SK-N-SH treated with all-trans-retinoic acid at 6 μM for 48 hours (cell line): ENCODE data around the gene DOCK9.

Experiments
- ARNTL ChIP-seq: fragments of 450-650 bp; formaldehyde crosslinking; IDR thresholded peaks from 2 replicates; pipeline ENCODE4 v1.5.0; 2020; ENCODE audit warnings: low read depth, mild to moderate bottlenecking, moderate library complexity, borderline replicate concordance
- BACH2 ChIP-seq: fragments of 250-450 bp; sonication (Bioruptor Pico); IDR thresholded peaks from 2 replicates; pipeline ENCODE4 v1.9.0; 2021; ENCODE audit warnings: mild to moderate bottlenecking, borderline replicate concordance
- CSDC2 ChIP-seq: fragments of 250-450 bp; sonication (Bioruptor Pico); IDR thresholded peaks from 2 replicates; pipeline ENCODE4 v1.5.0; 2020; ENCODE audit warnings: mild to moderate bottlenecking, moderate library complexity
- PATZ1 ChIP-seq: fragments of 250-450 bp; sonication (Bioruptor Pico); IDR thresholded peaks from 2 replicates; pipeline ENCODE4 v1.8.0; 2020; ENCODE audit warnings: mild to moderate bottlenecking, moderate library complexity, borderline replicate concordance
- PPARA ChIP-seq: fragments of 250-450 bp; sonication (Bioruptor Pico); IDR thresholded peaks from 2 replicates; pipeline ENCODE4 v1.5.0; 2020; ENCODE audit warnings: mild to moderate bottlenecking, borderline replicate concordance
- RARB ChIP-seq: fragments of 250-450 bp; sonication (Bioruptor Pico); IDR thresholded peaks from 2 replicates; pipeline ENCODE4 v1.8.0; 2021; ENCODE audit warnings: mild to moderate bottlenecking, moderate library complexity
- TCF4 ChIP-seq: fragments of 250-450 bp; sonication (Bioruptor Pico); IDR thresholded peaks from 2 replicates; pipeline ENCODE4 v1.8.0; 2021; ENCODE audit warnings: mild to moderate bottlenecking, moderate library complexity, borderline replicate concordance
- TSHZ2 ChIP-seq: fragments of 250-450 bp; sonication (Bioruptor Pico); IDR thresholded peaks from 2 replicates; pipeline ENCODE4 v1.5.0; 2020; ENCODE audit warnings: mild to moderate bottlenecking, moderate library complexity
- ZFP30 ChIP-seq: fragments of 450-650 bp; formaldehyde crosslinking; IDR thresholded peaks from 2 replicates; pipeline ENCODE4 v1.5.0; 2022; ENCODE audit warnings: mild to moderate bottlenecking, moderate library complexity

DNA sequence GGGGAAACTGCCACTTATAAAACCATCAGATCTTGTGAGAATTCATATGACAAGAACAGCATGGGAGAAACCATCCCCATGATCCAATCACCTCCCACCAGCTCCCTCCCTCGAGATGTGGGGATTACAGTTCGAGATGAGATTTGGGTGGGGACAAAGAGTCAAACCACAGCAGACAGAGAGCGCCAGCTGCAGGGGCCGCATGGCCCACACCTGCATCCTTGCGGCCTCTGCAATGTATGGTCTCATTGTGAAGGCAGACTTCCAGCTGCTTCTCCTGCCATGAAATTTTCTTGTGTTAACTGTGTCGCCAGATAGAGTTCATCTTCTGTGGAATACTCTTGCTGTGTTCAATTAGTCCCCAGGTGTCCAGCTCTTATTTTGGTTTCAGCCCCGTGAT lies 208.1 kb downstream of the DOCK9 start:
- TF ChIP-seq TCF4, result no peak
- no peak for TF ChIP-seq PATZ1 (CRISPR knock-in tag)
- no peak for TF ChIP-seq ARNTL (CRISPR knock-in tag)
- no peak for TF ChIP-seq BACH2 (CRISPR knock-in tag)
- TF ChIP-seq CSDC2 (CRISPR knock-in tag), result no peak
- no peak for TF ChIP-seq TSHZ2
- TF ChIP-seq PPARA, result no peak
- TF ChIP-seq ZFP30 (CRISPR knock-in tag), result no peak
- no peak for TF ChIP-seq RARB
